Epithelial cell of prostate (primary cell): ENCODE data around the gene NLGN1.
A peak's percentile ranks its signal among the peaks of the same experiment; 100 is the strongest.

Experiments
- DNase-seq: peaks from one replicate; pipeline ENCODE4 v3.0.0-alpha.2; 2011; ENCODE audit warnings: low read depth, low spot score
- H3K27ac ChIP-seq: fragments of 450-650 bp; 2 replicates; pipeline ENCODE4 v1.5.1; 2017; ENCODE audit warnings: mild to moderate bottlenecking

Gene NLGN1

GRCh38 chr3:173799060-173799816 lies 401.7 kb downstream of the NLGN1 start:
- no peak for DNase-seq
- no peak overlapping the region for H3K27ac ChIP-seq

GRCh38 chr3:173800154-173800553 lies 402.6 kb downstream of the NLGN1 start:
- H3K27ac ChIP-seq: no peak overlapping the region

GRCh38 chr3:173814809-173815208 lies 417.3 kb downstream of the NLGN1 start:
- H3K27ac ChIP-seq: no peak overlapping the region
- DNase-seq: no peak

More at GRCh38 chr3:173800154-173800553, 402.6 kb downstream of the NLGN1 start:
- no peak for DNase-seq

- DNase-seq: no peak
- no peak overlapping the region for H3K27ac ChIP-seq
These were observed 421.8 kb downstream of the NLGN1 start for GRCh38 chr3:173819368-173819767.

- DNase-seq: no peak
- H3K27ac ChIP-seq: no peak overlapping the region
These were observed 426.4 kb downstream of the NLGN1 start for GRCh38 chr3:173823911-173824460.

- DNase-seq: peak; percentile 36
- no peak overlapping the region for H3K27ac ChIP-seq
These were observed 428.2 kb downstream of the NLGN1 start for GRCh38 chr3:173825730-173826129.

GRCh38 chr3:173826416-173826815 lies 428.9 kb downstream of the NLGN1 start:
- no peak overlapping the region for H3K27ac ChIP-seq
- no peak for DNase-seq

- no peak for DNase-seq
- no peak overlapping the region for H3K27ac ChIP-seq
These were observed 429.5 kb downstream of the NLGN1 start for GRCh38 chr3:173826901-173827609.

- no peak overlapping the region for H3K27ac ChIP-seq
- DNase-seq: no peak
These were observed 441.1 kb downstream of the NLGN1 start for GRCh38 chr3:173838644-173839043.

GRCh38 chr3:173839859-173840258 lies 442.3 kb downstream of the NLGN1 start:
- H3K27ac ChIP-seq: no peak overlapping the region
- no peak for DNase-seq

- H3K27ac ChIP-seq: no peak overlapping the region
- DNase-seq: no peak
These were observed 443.8 kb downstream of the NLGN1 start for GRCh38 chr3:173841334-173841733.

- H3K27ac ChIP-seq: no peak overlapping the region
- no peak for DNase-seq
These were observed 445.5 kb downstream of the NLGN1 start for GRCh38 chr3:173843060-173843459.

- no peak for DNase-seq
These were observed 449.0 kb downstream of the NLGN1 start for GRCh38 chr3:173846584-173846983.

GRCh38 chr3:173849489-173849888 lies 451.9 kb downstream of the NLGN1 start:
- DNase-seq: no peak

More at GRCh38 chr3:173846584-173846983, 449.0 kb downstream of the NLGN1 start:
- no peak overlapping the region for H3K27ac ChIP-seq

GRCh38 chr3:173857154-173857553 lies 459.6 kb downstream of the NLGN1 start:
- no peak overlapping the region for H3K27ac ChIP-seq
- no peak for DNase-seq

More at GRCh38 chr3:173849489-173849888, 451.9 kb downstream of the NLGN1 start:
- H3K27ac ChIP-seq: no peak overlapping the region

- no peak for DNase-seq
These were observed 465.2 kb downstream of the NLGN1 start for GRCh38 chr3:173862701-173863100.

GRCh38 chr3:173863551-173863950 lies 466.0 kb downstream of the NLGN1 start:
- DNase-seq: no peak
- no peak overlapping the region for H3K27ac ChIP-seq

More at GRCh38 chr3:173862701-173863100, 465.2 kb downstream of the NLGN1 start:
- no peak overlapping the region for H3K27ac ChIP-seq

GRCh38 chr3:173865900-173866498 lies 468.5 kb downstream of the NLGN1 start:
- no peak for DNase-seq
- no peak overlapping the region for H3K27ac ChIP-seq

- H3K27ac ChIP-seq: no peak overlapping the region
- DNase-seq: no peak
These were observed 472.2 kb downstream of the NLGN1 start for GRCh38 chr3:173869766-173870165.

- H3K27ac ChIP-seq: no peak overlapping the region
- no peak for DNase-seq
These were observed 473.4 kb downstream of the NLGN1 start for GRCh38 chr3:173870976-173871375.

- no peak for DNase-seq
- no peak overlapping the region for H3K27ac ChIP-seq
These were observed 478.2 kb downstream of the NLGN1 start for GRCh38 chr3:173875790-173876189.
